ENCODE measurements around the gene DMAC2. TPM values are rescaled to one million over a fixed set of nuclear protein-coding genes. Genes with fewer than 3 reads are reported as not detected.

Gene DMAC2
- total RNA-seq: 46.4 and 48.8 TPM in 2 replicates

GRCh38 chr19:41439441-41440222 lies at the start of gene DMAC2:
DMAC2 (minus strand) TSS chr19:41439912; CDS start chr19:41439899, 13 bp downstream.

GRCh38 chr19:41442473-41443355 lies 3.0 kb upstream of the DMAC2 start, which contains the start of gene ERICH4:
ERICH4 (plus strand) TSS chr19:41443156; CDS start chr19:41443170, 14 bp downstream.

DNA sequence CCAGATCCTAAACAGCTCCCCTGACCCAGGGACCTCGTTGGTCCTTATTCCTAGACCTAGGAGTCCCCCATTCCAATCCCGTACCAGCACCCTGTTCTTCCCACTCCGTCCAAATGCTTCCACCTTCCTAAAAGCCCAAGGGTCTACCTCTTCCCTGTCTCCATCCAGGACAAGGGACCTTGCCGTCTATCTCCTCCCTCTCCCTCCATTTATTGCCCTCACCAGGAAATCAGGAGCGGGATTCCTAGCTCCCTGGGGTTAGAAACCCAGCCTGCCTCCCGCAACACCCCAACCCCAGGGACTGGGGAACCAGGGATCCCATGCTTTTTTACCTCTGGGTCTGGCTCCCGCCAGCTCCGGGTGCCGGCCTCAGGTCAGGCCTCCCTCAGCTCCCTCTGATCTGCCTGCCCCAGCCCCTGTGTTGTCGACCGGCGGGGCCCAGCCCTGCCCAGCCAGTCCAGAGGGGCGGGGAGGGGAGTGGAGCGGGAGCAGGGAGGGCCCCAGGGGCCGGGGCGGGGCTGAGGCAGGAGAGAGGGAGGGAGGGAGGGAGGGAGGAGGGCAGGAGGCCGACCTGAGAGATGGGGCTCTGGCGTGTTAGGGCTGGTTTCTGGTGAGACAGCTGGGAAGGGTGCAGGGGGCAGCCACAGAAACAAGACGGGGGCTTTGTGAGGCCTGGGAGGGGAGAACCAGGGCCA lies 12.6 kb downstream of the DMAC2 start, which contains the start of gene B3GNT8:
Gene B3GNT8 (minus strand): TSS at position 423 of the 695 bp plus-strand sequence. CDS start 596 bp downstream, outside the sequence.

DNA sequence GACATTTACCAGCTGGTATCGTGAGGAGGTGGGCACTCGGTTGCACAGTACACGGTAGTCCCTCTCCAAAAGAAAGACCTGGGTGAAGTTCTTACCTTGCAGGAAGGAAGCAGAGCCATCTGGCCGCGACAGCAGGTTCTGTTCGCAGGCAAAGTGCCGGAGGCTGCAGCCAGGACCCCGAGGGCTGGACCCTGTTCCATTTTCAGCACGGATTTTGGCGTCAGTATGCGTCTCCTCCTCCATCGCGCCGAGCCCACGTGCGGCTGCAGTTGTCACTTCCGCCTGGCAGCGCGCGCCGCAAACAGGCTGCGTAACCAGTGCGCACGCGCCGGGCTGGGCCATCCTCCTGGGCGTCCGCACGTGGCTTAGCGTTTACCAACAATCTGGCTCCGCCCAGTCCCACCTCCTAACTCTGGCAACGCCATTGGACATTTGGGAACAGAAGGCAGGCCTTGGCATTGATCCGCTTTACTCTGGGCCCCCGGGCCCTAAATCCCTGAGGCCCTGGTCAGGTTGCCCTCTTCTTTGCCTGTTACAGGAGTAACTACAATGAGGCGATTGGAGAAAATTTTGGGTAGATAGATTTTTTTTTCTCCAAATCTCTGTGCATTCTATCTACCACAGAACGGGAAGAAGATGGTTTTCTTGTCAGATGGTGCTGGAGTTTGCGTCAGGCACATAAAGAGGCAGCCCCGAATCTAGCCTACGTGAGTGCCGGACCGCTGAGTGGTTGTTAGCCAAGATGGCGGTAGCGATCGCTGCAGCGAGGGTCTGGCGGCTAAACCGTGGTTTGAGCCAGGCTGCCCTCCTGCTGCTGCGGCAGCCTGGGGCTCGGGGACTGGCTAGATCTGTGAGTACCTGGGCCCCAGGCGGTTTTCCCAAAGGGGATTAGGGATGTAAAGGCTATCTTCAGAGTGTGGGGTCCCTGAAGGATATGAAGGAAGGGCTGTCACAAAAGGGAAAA lies 42.3 kb downstream of the DMAC2 start, which contains the start of the genes BCKDHA and EXOSC5:
Gene BCKDHA (plus strand): TSS at position 733 of the 964 bp plus-strand sequence. CDS start 10 bp downstream, at position 743.
Gene EXOSC5 (minus strand): TSS at position 274 of the 964 bp plus-strand sequence. CDS start 31 bp downstream, at position 243.

Other genes with a start within 250 kb of the DMAC2 start
- gene CYP2S1, start 246.7 kb downstream of the DMAC2 start, total RNA-seq: 24.9 and 26.9 TPM in 2 replicates
- gene AXL, start 220.7 kb downstream of the DMAC2 start, total RNA-seq: 73.9 and 87.1 TPM in 2 replicates
- gene HNRNPUL1, start 175.5 kb downstream of the DMAC2 start, total RNA-seq: 117 and 139 TPM in 2 replicates
- 12.1 and 15.2 TPM in 2 replicates for gene CCDC97, start 129.7 kb downstream of the DMAC2 start, total RNA-seq
- 22.7 and 29.6 TPM in 2 replicates for gene TGFB1, start 86.0 kb downstream of the DMAC2 start, total RNA-seq
- gene B9D2, start 75.8 kb downstream of the DMAC2 start, total RNA-seq: 3.0 and 3.4 TPM in 2 replicates
- 3.9 and 6.8 TPM in 2 replicates for gene TMEM91, start 63.4 kb downstream of the DMAC2 start, total RNA-seq
- 25.2 and 29.5 TPM in 2 replicates for gene EXOSC5, start 42.6 kb downstream of the DMAC2 start, total RNA-seq
- 32.9 and 52.9 TPM in 2 replicates for gene BCKDHA, start 42.1 kb downstream of the DMAC2 start, total RNA-seq
- gene B3GNT8, start 12.5 kb downstream of the DMAC2 start, total RNA-seq: 5.9 and 7.5 TPM in 2 replicates
- gene ERICH4, start 3.2 kb upstream of the DMAC2 start, total RNA-seq: not detected in 2 replicates
- gene CEACAM21, start 136.3 kb upstream of the DMAC2 start, total RNA-seq: not detected in 2 replicates
- not detected in 2 replicates for gene CEACAM4, start 187.2 kb upstream of the DMAC2 start, total RNA-seq
- 0.71 TPM in 1 of 2 replicates, not detected in the other for gene CEACAM7, start 248.4 kb upstream of the DMAC2 start, total RNA-seq

Data from airway epithelial cell (primary cell).